GM21737 (cell line): ENCODE data around the gene GTPBP10.

Experiments
- ATAC-seq: cut with Tn5 transposase; IDR thresholded peaks from one replicate; pipeline ENCODE4 v1.9.1; 2021; ENCODE audit warnings: mild to moderate bottlenecking, moderate library complexity; ENCODE audit not compliant: unreplicated experiment

Gene GTPBP10

GRCh38 chr7:90425376-90425775 lies 78.9 kb downstream of the GTPBP10 start:
- ATAC-seq, result no peak

GRCh38 chr7:90430614-90431460 lies 84.3 kb downstream of the GTPBP10 start:
- no peak for ATAC-seq

GRCh38 chr7:90432752-90433151 lies 86.2 kb downstream of the GTPBP10 start:
- ATAC-seq, result no peak

GRCh38 chr7:90433221-90433620 lies 86.7 kb downstream of the GTPBP10 start:
- no peak for ATAC-seq
